GM19099 (cell line): ENCODE results near the gene ARL4C.

ENCODE experiments used
- POLR2A ChIP-seq: IDR thresholded peaks from 3 replicates; pipeline ENCODE4 v1.6.1; 2011; ENCODE audit warnings: low read depth; ENCODE audit not compliant: insufficient read length; ENCODE audit errors: extremely low read depth

The ARL4C gene, protein sequence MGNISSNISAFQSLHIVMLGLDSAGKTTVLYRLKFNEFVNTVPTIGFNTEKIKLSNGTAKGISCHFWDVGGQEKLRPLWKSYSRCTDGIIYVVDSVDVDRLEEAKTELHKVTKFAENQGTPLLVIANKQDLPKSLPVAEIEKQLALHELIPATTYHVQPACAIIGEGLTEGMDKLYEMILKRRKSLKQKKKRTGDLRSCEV

DNA sequence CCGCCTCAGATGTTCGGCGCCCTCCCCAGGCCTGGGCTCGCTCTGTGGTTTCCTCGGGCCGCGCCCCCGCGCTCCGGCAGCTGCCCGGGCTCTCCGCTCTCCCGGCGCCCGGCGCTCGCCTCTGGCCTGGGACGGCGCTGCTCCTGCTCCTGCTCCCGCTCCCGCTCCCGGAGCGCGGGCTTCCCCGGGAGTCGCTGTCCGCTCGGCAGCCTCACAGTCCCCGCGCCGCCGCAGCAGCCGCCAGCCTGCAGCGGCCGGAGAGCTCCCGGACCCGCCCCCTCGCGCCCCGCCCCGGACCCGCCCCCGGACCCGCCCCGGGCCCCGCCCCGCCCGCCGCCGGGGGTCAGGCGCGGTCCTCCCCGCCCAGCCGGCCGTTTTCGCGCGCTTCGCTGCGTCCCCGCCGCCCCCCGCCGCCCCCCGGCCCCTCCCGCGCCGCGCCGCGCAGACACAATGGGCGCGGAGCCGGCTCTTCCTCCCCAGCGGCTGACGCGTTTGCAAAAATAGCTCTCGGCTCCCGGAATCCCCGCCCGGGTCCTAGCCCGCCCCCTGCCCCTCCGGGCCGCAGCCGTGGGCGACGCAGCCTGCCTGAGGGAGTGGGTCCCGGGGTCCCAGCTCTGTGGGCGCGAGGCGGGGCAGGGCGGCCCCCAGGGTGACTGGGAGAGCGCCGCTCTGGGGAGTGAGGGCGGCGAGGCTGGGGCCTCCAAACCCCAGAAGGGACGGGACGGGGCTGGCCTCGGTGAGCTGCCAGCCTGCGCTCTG is at the start of gene ARL4C:
Gene ARL4C, minus strand, starts transcription at position 247 of the 759 bp plus-strand sequence. CDS start 495 bp downstream, outside the sequence.
- TF ChIP-seq POLR2A: no peak

DNA sequence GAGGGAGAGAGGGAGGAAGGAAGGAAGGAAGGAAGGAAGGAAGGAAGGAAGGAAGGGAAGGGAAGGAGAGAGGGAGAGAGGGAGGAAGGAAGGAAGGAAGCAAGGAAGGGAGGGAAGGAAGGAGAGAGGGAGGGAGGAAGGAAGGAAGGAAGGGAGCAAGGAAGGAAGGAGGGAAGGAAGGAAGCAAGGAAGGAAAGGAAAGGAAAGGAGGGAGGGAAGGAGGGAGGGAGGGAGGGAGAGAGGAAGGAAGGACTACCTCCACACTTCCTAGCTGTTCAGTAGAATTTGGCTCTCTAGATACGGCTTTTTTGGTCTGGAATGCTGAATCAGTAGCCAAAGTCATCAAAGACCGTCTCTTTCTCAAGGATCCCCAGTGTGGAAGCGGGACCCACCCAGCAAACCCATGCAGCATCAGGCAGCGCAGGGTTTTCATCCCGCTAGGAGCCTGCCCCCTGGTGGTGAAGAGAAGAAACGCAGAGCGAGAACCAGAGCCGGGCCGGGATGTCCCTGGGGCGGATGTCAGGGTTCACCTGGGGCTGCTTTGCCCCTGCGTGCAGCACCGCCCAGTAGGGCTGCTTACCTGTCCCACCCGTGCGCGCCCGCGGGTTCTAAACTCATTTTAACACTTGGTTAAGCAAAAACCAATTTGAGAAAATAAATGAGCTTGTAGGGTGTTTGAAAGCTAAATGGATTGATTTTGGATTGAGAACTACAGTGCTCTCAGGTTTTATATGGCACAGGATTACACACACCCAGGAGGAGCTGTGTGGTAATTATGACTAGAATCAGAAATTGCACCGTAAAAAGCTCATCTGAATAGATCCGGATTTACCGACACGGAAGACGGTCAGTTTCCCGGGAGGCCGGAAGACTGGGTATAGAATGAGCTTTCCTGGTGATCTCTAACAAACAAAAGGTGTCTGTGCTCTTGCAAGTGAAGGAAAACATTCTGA is 48.1 kb upstream of the ARL4C start:
- TF ChIP-seq POLR2A: no peak

DNA sequence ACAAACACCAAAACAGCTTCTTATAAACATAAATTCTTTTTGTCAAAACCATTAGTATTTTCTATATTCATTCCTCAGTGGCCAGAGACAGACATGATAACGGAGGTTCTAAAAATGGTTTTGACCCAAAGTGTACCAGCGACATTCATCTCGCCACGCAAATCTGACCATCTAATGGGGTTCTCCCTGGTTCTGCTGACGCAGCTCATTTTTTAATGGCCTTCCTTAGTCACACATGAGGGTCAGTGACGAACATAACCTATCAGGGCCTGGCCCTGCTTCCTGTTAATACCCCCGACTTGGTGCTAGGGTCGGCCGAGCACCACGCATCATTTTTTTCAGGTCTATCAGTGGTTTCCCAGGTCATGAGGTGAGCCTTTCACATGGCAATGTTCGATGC is 45.9 kb upstream of the ARL4C start:
- no peak for TF ChIP-seq POLR2A

DNA sequence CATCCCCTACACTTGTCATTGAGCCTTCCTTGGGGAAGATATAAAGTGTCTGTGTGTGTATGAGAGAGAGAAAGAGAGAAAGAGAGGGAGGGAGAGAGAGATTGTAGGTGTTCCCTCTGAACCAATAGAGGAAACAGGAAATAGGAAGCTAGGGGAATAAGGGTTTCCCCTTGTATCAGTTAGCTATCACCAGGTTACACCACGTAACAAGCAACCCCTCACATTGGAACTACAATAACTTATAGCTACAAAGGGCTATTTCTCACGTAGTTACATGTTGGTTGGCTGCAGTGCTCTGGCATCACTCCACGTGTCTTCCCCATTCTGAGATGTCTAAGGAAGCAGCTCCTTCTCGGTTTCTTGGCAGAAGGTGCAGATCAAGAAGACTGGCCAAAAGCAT is 41.0 kb upstream of the ARL4C start:
- no peak for TF ChIP-seq POLR2A

DNA sequence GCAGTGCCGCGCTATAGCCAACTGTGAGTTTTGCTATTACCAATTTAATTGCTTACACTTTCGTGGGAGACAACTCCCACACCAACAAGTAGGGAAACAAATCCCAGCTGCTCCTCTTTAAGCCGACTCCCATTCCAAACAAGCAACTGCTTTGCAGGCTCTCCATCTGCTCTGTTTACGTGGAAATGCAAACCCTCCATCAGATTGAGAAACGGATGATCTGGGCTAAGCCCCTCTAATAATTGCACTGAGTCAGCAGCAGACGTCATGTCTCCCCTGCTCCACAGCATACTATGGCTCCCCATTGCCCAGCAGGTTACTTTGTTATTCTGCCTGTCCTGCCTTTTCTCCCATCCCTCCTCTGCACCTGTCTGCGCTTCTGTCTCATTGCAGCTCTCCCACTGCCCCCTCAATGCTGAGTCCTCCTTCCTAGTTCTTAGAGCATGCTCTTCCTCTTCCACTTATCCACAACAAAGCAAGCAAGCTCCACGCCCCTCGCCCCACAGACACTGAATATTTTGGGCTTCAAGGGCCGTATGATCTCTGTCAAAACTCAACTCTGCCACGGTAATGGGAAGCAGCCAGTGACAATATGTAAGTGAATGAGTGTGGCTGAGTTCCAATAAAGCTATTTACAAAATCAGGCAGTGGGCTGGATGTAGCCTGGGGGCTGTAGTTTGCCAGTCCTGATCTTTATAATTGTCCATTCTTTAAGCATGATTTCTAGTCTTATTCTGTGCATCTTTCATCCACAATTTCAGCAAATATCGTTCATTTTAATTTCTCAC is 39.5 kb upstream of the ARL4C start:
- TF ChIP-seq POLR2A: no peak

DNA sequence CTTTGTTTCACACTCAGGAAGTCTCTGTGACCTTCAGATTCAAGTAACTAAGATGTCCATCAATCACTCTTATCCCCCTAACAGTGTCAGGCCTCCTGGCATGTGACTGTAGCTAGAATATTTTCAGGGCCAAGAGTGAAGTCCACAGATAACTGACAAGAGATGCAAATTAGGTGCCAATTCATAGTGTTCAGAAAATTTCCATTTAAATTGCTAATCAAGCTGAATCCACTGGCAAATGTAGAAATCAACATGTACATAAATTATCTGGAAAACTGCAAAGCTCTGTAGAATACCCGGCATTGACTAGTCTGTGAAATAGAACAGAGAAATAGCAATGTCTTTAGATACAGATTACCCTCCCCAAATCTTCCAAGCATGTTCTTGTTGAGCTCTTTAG is 38.6 kb upstream of the ARL4C start:
- no peak for TF ChIP-seq POLR2A

DNA sequence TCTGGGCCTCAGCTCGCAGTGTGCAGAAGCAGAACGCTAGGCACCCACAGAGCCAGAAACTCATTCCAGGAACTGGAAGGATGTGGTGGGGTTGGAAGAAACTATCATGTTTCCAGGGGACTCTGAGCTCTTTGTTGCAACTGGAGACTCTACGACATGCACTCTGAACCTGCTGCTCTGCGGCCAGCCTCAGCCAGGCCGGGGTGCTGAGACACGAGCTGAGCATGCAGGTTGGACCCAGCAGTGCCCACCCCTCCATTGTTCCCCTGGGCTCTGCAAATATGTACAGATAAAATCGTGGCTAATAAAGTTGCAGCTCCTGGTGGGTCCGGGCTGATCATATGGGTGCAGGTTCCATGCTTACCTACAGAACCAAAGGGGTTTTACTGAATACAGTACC is 37.6 kb upstream of the ARL4C start:
- no peak for TF ChIP-seq POLR2A

DNA sequence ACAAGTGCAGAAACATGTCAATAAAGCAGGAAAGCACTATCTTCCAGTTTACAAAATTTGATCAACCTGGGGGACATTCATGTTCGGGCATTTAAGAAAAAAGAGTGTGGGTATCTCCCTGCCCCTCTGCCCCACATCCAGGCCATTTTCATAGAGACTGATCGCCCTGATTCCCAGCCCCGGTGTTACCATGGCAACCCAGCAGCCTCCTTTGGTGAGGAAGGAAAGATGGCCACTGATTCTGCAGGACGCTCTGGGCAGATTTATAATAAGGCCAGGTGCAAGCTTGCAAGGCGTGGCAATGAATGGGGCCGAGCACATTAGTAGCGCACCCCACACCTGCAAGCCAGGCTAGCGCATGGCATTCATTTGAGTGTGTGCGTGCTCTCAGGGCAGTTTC is 36.7 kb upstream of the ARL4C start:
- no peak for TF ChIP-seq POLR2A

DNA sequence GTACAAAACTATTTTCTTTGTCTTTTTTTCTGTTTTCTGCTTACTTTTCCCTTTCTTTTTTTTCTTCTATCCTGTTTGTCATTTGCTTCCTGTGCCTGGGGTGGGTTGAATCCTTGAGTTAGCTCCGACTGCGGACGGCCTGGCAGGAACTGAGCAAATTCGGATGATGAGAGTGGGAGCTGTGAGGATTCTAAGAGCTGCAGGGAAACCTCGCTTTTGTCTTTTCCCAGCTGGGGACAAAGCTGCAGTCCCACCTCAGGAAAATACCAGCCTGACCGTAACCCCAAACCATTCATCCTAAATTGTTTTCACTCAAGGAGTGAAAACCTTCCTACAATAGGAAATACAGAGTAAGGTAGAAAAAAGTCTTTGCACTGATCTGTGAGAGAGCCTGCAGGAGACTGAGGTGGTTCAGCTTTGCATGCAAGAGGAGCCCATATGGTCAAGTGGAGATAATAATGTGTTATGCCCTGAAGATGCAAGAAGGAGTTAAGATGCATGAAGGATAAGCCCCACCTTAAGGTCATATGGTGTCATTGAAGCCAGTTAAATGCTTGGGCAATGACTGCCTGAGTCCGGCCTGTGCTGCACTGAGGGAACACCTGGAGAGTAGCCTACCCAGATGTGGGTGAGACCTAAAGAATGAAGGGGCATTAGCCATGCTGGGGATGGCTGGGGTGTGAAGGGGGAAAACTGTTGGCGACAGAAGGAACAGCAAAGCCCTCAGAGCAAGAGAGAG is 31.7 kb upstream of the ARL4C start:
- TF ChIP-seq POLR2A: no peak

DNA sequence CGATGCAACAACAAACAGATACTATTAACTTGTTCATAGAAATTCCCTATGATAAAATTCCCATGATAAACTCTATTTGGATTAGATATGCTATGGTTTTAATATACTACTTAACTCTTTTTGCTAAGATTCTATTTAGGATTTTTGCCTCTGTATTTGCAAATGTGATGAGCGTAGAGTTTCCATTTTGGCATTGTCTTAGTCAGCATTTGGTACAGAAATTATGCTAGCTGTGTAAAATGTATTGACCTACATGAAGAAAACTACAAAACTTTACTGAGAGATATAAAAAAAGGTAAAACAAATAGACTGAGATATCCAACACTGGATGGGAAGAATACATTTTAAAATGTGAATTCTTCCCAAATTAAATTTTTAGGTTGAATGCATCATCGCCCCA is 29.8 kb upstream of the ARL4C start:
- no peak for TF ChIP-seq POLR2A

DNA sequence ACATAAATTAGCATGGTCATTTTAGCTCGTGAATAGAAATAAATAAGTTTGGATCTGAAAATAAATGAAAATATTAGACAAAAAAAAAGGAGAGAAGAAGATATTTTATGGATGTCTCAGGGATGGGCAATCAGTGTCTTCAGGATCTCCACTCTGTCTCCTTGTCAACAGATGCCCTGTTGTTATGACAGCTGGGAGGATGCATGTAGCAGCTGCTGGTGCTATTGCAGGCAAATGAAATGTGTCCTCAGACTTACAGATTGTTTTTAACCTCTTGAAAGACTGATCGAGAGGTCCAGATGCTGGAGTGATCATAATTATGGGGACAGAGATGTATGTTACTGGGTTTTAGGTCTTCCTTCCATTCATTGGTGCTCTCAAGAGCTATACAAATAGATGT is 24.7 kb upstream of the ARL4C start:
- no peak for TF ChIP-seq POLR2A

DNA sequence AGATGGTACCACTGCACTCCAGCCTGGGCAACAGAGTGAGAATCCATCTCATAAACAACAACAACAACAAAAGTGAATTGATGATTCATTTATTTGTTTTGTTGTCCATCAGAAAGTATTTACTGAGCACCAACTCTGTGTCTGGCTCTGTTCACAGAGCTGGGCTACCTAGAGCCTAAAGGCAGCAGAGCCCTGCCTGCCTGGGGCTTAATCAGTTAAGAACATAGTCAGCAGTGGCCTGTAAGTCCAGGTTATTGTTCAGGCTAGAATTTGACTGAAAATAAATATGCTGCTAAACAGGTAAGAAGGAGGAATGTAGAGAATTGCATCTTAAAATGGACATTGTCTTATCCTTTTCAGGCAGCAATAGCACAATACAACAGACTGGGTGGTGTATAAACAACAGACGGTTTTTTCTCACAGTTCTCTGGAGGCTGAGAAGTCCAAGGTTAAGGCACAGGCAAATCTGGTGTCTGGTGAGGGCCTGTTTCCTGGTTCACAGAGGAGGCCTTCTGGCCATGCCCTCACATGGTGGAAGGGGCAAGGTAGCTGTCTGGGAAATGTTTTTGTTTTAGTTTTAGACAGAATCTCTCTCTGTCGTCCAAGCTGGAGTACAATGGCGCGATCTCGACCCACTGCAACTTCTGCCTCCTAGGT is 22.2 kb upstream of the ARL4C start:
- no peak for TF ChIP-seq POLR2A

DNA sequence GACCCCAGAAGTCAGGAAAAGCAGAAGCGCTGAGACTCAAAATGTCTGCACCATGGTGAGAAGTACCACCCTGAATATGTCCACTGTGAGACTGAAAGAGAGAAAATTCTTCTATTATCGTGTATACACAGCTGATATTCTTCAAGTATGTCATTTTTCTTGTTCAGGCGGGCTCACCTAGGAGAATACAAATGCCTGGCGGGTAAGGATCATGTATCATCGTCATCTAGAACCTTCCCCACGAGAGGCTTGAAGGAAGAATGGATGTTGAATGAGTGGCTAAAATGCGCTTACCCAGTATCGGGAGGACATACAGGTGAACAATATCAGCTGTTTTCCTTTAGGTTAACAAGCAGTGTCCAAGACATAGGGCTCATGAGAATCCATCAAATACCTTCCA is 21.1 kb upstream of the ARL4C start:
- no peak for TF ChIP-seq POLR2A
